DND-41 (cell line): Measurements from ENCODE around the gene ASIC2.

Source experiments
- ATAC-seq: fragments of 200-7000 bp; cut with Tn5 transposase; 3 replicates; pipeline ENCODE4 v1.9.1; 2021; ENCODE audit warnings: low read depth; ENCODE audit not compliant: insufficient read depth
- DNase-seq: peaks from one replicate; pipeline ENCODE4 v3.0.0-alpha.2; 2020
- H2AFZ ChIP-seq: 2 replicates; pipeline ENCODE4 v1.6.0; 2012; ENCODE audit warnings: low read depth, low read length
- H3K27ac ChIP-seq: 2 replicates; pipeline ENCODE4 v1.5.1; 2012; ENCODE audit warnings: low read length, inconsistent platforms
- H3K27me3 ChIP-seq: fragments of 200-600 bp; sonication (generic); 2 replicates; pipeline ENCODE4 v1.6.0; 2012; ENCODE audit warnings: low read length, mild to moderate bottlenecking, inconsistent platforms; ENCODE audit not compliant: insufficient read depth, poor library complexity
- H3K36me3 ChIP-seq: 2 replicates; pipeline ENCODE4 v1.5.1; 2012; ENCODE audit warnings: low read length, inconsistent platforms; ENCODE audit not compliant: insufficient read depth
- H3K4me1 ChIP-seq: 2 replicates; pipeline ENCODE4 v1.5.1; 2012; ENCODE audit warnings: mild to moderate bottlenecking, low read length; ENCODE audit not compliant: insufficient read depth
- H3K4me2 ChIP-seq: 2 replicates; pipeline ENCODE4 v1.6.0; 2012; ENCODE audit warnings: mild to moderate bottlenecking, moderate library complexity, low read length, inconsistent platforms; ENCODE audit not compliant: insufficient read depth
- H3K4me3 ChIP-seq, 2 experiments: fragments of 200-600 bp in 1 of 2; shearing (Covaris generic) in 1 of 2; 2 replicates each; pipeline ENCODE4 v1.5.1; 2012 to 2016; ENCODE audit warnings: inconsistent platforms in 2 of 2, low read length in 2 of 2, mild to moderate bottlenecking in 2 of 2, low read depth in 1 of 2, moderate library complexity in 1 of 2
- H3K79me2 ChIP-seq: 2 replicates; pipeline ENCODE4 v1.6.0; 2012; ENCODE audit warnings: low read length, inconsistent platforms; ENCODE audit not compliant: insufficient read depth
- H3K9ac ChIP-seq: 2 replicates; pipeline ENCODE4 v1.6.0; 2012; ENCODE audit warnings: low read depth, mild to moderate bottlenecking, inconsistent platforms, low read length, moderate library complexity
- H3K9me3 ChIP-seq: 2 replicates; pipeline ENCODE4 v1.5.1; 2012; ENCODE audit warnings: low read length, moderate library complexity, mild to moderate bottlenecking, inconsistent platforms; ENCODE audit not compliant: insufficient read depth, severe bottlenecking
- H4K20me1 ChIP-seq: 2 replicates; pipeline ENCODE4 v1.6.0; 2012; ENCODE audit warnings: low read length; ENCODE audit not compliant: insufficient read depth
- CTCF ChIP-seq: IDR thresholded peaks from 2 replicates; pipeline ENCODE4 v1.5.1; 2012; ENCODE audit warnings: borderline replicate concordance, low read length, moderate library complexity, mild to moderate bottlenecking; ENCODE audit not compliant: poor library complexity, severe bottlenecking; ENCODE audit errors: extremely low read depth
- EZH2 ChIP-seq: IDR thresholded peaks from 3 replicates; pipeline ENCODE4 v1.6.1; 2012; ENCODE audit warnings: borderline replicate concordance, low read depth, mild to moderate bottlenecking, moderate library complexity, low read length, inconsistent platforms; ENCODE audit not compliant: severe bottlenecking

ASIC2 gene

GRCh38 chr17:33091271-33091670 is 201.8 kb downstream of the ASIC2 start:
- no peaks in the 10 kb centered on the region for H3K79me2 ChIP-seq
- no peak for TF ChIP-seq EZH2
- no peak for TF ChIP-seq CTCF
- H2AFZ ChIP-seq: no peak overlapping the region
- H3K4me3 ChIP-seq: no peak overlapping the region
- H3K9ac ChIP-seq: no peak overlapping the region
- no peaks in the 10 kb centered on the region for H3K36me3 ChIP-seq
- H3K9me3 ChIP-seq: no peaks in the 10 kb centered on the region
- DNase-seq (no peak), ATAC-seq (no peak)
- H3K4me1 ChIP-seq: no peaks in the 10 kb centered on the region
- H4K20me1 ChIP-seq: no peaks in the 10 kb centered on the region
- no peak overlapping the region for H3K27ac ChIP-seq
- peaks cover 17% of the 10 kb centered on the region for H3K27me3 ChIP-seq
- H3K4me2 ChIP-seq: no peak overlapping the region

GRCh38 chr17:33090806-33091205 is 202.3 kb downstream of the ASIC2 start:
- Histone ChIP-seq H4K20me1 (no peaks in the 10 kb centered on the region), H3K27me3 (peaks cover 21% of the 10 kb centered on the region), H3K36me3 (no peaks in the 10 kb centered on the region), H3K4me3 (no peak overlapping the region), H3K4me1 (no peaks in the 10 kb centered on the region), H3K79me2 (no peaks in the 10 kb centered on the region), H2AFZ (no peak overlapping the region), H3K27ac (no peak overlapping the region), H3K9me3 (no peaks in the 10 kb centered on the region), H3K4me2 (no peak overlapping the region), H3K9ac (no peak overlapping the region)
- no peak for TF ChIP-seq CTCF
- no peak for TF ChIP-seq EZH2
- ATAC-seq (no peak), DNase-seq (no peak)

GRCh38 chr17:33086878-33087277 is 206.2 kb downstream of the ASIC2 start:
- no peak overlapping the region for H3K27ac ChIP-seq
- H3K9me3 ChIP-seq: no peaks in the 10 kb centered on the region
- no peaks in the 10 kb centered on the region for H3K4me1 ChIP-seq
- H2AFZ ChIP-seq: no peak overlapping the region
- H4K20me1 ChIP-seq: no peaks in the 10 kb centered on the region
- ATAC-seq (no peak), DNase-seq (no peak)
- H3K9ac ChIP-seq: no peak overlapping the region
- no peak overlapping the region for H3K4me3 ChIP-seq
- peaks cover 23% of the 10 kb centered on the region for H3K27me3 ChIP-seq
- no peaks in the 10 kb centered on the region for H3K36me3 ChIP-seq
- no peak overlapping the region for H3K4me2 ChIP-seq
- no peaks in the 10 kb centered on the region for H3K79me2 ChIP-seq
- TF ChIP-seq CTCF: no peak

GRCh38 chr17:33086041-33086440 is 207.1 kb downstream of the ASIC2 start:
- DNase-seq: no peak
- Histone ChIP-seq H3K9me3 (no peaks in the 10 kb centered on the region), H3K79me2 (no peaks in the 10 kb centered on the region), H2AFZ (no peak overlapping the region), H3K4me1 (no peaks in the 10 kb centered on the region), H3K4me3 (no peak overlapping the region), H3K9ac (no peak overlapping the region), H3K36me3 (no peaks in the 10 kb centered on the region), H3K4me2 (no peak overlapping the region), H3K27me3 (peaks cover 22% of the 10 kb centered on the region), H3K27ac (no peak overlapping the region), H4K20me1 (no peaks in the 10 kb centered on the region)
- ATAC-seq: no peak
- TF ChIP-seq EZH2 (no peak), CTCF (no peak)
